CD4-positive, alpha-beta T cell treated with Interleukin-4 for 1 hour (primary cell): Measurements from ENCODE around the gene AATF.

Source experiments
- DNase-seq, 2 donors: peaks; one replicate each; pipeline ENCODE4 v3.0.0-alpha.2; 2020 to 2022

The AATF gene

GRCh38 chr17:36942019-36942599, 6.6 kb upstream of the AATF start:
- no peak for DNase-seq

- peak in 1 of 2 donors; percentile 28 for DNase-seq
Measured at GRCh38 chr17:36942631-36943125, 6.1 kb upstream of the AATF start.

- DNase-seq = peak in 1 of 2 donors; percentile 19
Measured at GRCh38 chr17:36943250-36944191, 5.2 kb upstream of the AATF start.

- peak in 1 of 2 donors; percentile 3 for DNase-seq
Measured at GRCh38 chr17:36944553-36944952, 4.2 kb upstream of the AATF start.

GRCh38 chr17:36945140-36945539, 3.6 kb upstream of the AATF start:
- DNase-seq = no peak

- no peak for DNase-seq
Measured at GRCh38 chr17:36945959-36946725, 2.6 kb upstream of the AATF start.

- no peak for DNase-seq
Measured at GRCh38 chr17:36946726-36947091, 2.0 kb upstream of the AATF start.

- DNase-seq = no peak
Measured at GRCh38 chr17:36947922-36948716, 635 bp upstream of the AATF start.

- DNase-seq = no peak
Measured at GRCh38 chr17:36949461-36949927, 740 bp downstream of the AATF start.

GRCh38 chr17:36950027-36950426, 1.3 kb downstream of the AATF start:
- DNase-seq = no peak

- no peak for DNase-seq
Measured at GRCh38 chr17:36951084-36951789, 2.5 kb downstream of the AATF start.

GRCh38 chr17:36971508-36971907, 22.8 kb downstream of the AATF start:
- DNase-seq = no peak

GRCh38 chr17:36972186-36972700, 23.5 kb downstream of the AATF start:
- no peak for DNase-seq

- DNase-seq = no peak
Measured at GRCh38 chr17:36972905-36973304, 24.2 kb downstream of the AATF start.

- DNase-seq = no peak
Measured at GRCh38 chr17:36975922-36976515, 27.3 kb downstream of the AATF start.

GRCh38 chr17:36977066-36977465, 28.3 kb downstream of the AATF start:
- no peak for DNase-seq

- no peak for DNase-seq
Measured at GRCh38 chr17:36977568-36977967, 28.8 kb downstream of the AATF start.

GRCh38 chr17:36978810-36979564, 30.2 kb downstream of the AATF start:
- DNase-seq = no peak

- no peak for DNase-seq
Measured at GRCh38 chr17:36979565-36979941, 30.8 kb downstream of the AATF start.

GRCh38 chr17:36980280-36980761, 31.6 kb downstream of the AATF start:
- no peak for DNase-seq
